Endothelial cell of umbilical vein (primary cell): Measurements from ENCODE around the gene HIVEP3. TPM values are rescaled to one million over a fixed set of nuclear protein-coding genes. Genes with fewer than 3 reads are reported as not detected.

ENCODE experiments used
- BruUV-seq: library from RNA; stranded (reverse); fragments of 400-500 nt; replicated peaks from 2 replicates; lab custom pipeline; 2021; lab: Mats Ljungman, UMichigan
- CTCF ChIA-PET: fragments of 300-600, 350-600 bp; sonication (Branson Sonifier 250); formaldehyde crosslinking; loops from one replicate; lab custom pipeline; 2021; ENCODE audit warnings: antibody characterized with exemption, inconsistent platforms; lab: Charles Lee
- POLR2A ChIA-PET: fragments of 300-600, 350-600 bp; sonication (Branson Sonifier 250); formaldehyde crosslinking; loops from one replicate; lab custom pipeline; 2021; ENCODE audit warnings: antibody characterized with exemption, inconsistent platforms; lab: Charles Lee
- DNase-seq: peaks from one replicate; pipeline ENCODE4 v3.0.0-alpha.2; 2011; ENCODE audit warnings: low read depth, low spot score
- FAIRE-seq: peaks from 2 replicates; lab custom pipeline; 2011; peaks lifted over from hg19 to GRCh38; lab: Jason Lieb, UNC
- H2AFZ ChIP-seq: 2 replicates; pipeline ENCODE4 v1.6.0; 2012; ENCODE audit warnings: low read depth, low read length, control low read depth, inconsistent platforms
- H3K27ac ChIP-seq: 2 replicates; pipeline ENCODE4 v1.5.1; 2011; ENCODE audit warnings: low read depth, mild to moderate bottlenecking, control low read depth, low read length, moderate library complexity; ENCODE audit not compliant: insufficient read depth
- H3K27me3 ChIP-seq, 2 experiments: 2 replicates each; pipeline versions ENCODE4 v1.6.0 to v1.6.1; 2011; ENCODE audit warnings: low read length in 2 of 2, mixed read lengths in 1 of 2; ENCODE audit not compliant: control insufficient read depth in 2 of 2, insufficient read depth in 2 of 2
- H3K36me3 ChIP-seq, 2 experiments: 2 replicates in 1 of 2; 3 replicates in 1 of 2; pipeline ENCODE4 v1.5.1; 2011; ENCODE audit warnings: low read length in 2 of 2, mild to moderate bottlenecking in 1 of 2, moderate library complexity in 1 of 2; ENCODE audit not compliant: control insufficient read depth in 2 of 2, insufficient read depth in 2 of 2; ENCODE audit errors: extremely low read depth in 1 of 2
- H3K4me1 ChIP-seq: 3 replicates; pipeline ENCODE4 v1.5.1; 2011; ENCODE audit warnings: mild to moderate bottlenecking, low read length; ENCODE audit not compliant: control insufficient read depth, insufficient read depth; ENCODE audit errors: extremely low read depth
- H3K4me2 ChIP-seq: 2 replicates; pipeline ENCODE4 v1.6.1; 2011; ENCODE audit warnings: low read length, control low read depth, mixed read lengths; ENCODE audit not compliant: insufficient read depth
- H3K4me3 ChIP-seq, 3 experiments: fragments of 200-600 bp in 1 of 3; sonication (generic), shearing (Covaris generic) in 1 of 3; replicated peaks in 1 of 3; 2 replicates each; pipeline ENCODE4 v1.5.1; 2011 to 2016; ENCODE audit warnings: control low read depth in 3 of 3, low read length in 3 of 3, mild to moderate bottlenecking in 2 of 3, inconsistent platforms in 1 of 3, low read depth in 1 of 3, moderate library complexity in 1 of 3; ENCODE audit not compliant: insufficient read depth in 1 of 3
- H3K79me2 ChIP-seq: 2 replicates; pipeline ENCODE4 v1.6.0; 2012; ENCODE audit warnings: low read length, inconsistent platforms; ENCODE audit not compliant: control insufficient read depth, insufficient read depth
- H3K9ac ChIP-seq: replicated peaks from 2 replicates; pipeline ENCODE3; 2011; ENCODE audit warnings: low read length, control low read depth; ENCODE audit not compliant: insufficient read depth; ENCODE audit errors: extremely low read depth
- H3K9me1 ChIP-seq: replicated peaks from 3 replicates; pipeline ENCODE4 v1.6.0; 2011; ENCODE audit warnings: mild to moderate bottlenecking, low read length; ENCODE audit not compliant: control insufficient read depth, insufficient read depth; ENCODE audit errors: extremely low read depth
- H3K9me3 ChIP-seq: replicated peaks from 2 replicates; pipeline ENCODE4 v1.5.1; 2012; ENCODE audit warnings: low read length, inconsistent platforms; ENCODE audit not compliant: control insufficient read depth, insufficient read depth
- H4K20me1 ChIP-seq: replicated peaks from 2 replicates; pipeline ENCODE3; 2011; ENCODE audit warnings: mild to moderate bottlenecking, low read length; ENCODE audit not compliant: control insufficient read depth, insufficient read depth; ENCODE audit errors: extremely low read depth
- EZH2 ChIP-seq: IDR thresholded peaks from 2 replicates; pipeline ENCODE4 v1.6.1; 2012; ENCODE audit warnings: borderline replicate concordance, low read depth, mild to moderate bottlenecking, moderate library complexity, low read length, inconsistent platforms; ENCODE audit not compliant: severe bottlenecking
- FOS ChIP-seq: IDR thresholded peaks from 2 replicates; pipeline ENCODE4 v1.6.1; 2011; ENCODE audit warnings: mild to moderate bottlenecking, low read length, moderate library complexity, borderline replicate concordance; ENCODE audit not compliant: insufficient read depth
- GATA2 ChIP-seq: IDR thresholded peaks from 2 replicates; pipeline ENCODE4 v1.7.0; 2011; ENCODE audit warnings: low read depth, mild to moderate bottlenecking, moderate library complexity, mixed read lengths, low read length; ENCODE audit not compliant: insufficient read length, insufficient read depth
- JUN ChIP-seq: IDR thresholded peaks from 2 replicates; pipeline ENCODE4 v1.6.1; 2011; ENCODE audit warnings: borderline replicate concordance, low read depth; ENCODE audit not compliant: insufficient read length, insufficient read depth
- POLR2AphosphoS5 ChIP-seq: IDR thresholded peaks from 2 replicates; pipeline ENCODE4 v1.6.1; 2012; ENCODE audit warnings: low read depth, mild to moderate bottlenecking, control low read depth, low read length, moderate library complexity; ENCODE audit not compliant: insufficient read depth
- dilution Hi-C: fragments of 300-500 bp; cut with MboI; formaldehyde crosslinking; loops from one replicate; pipeline ENCODE4 v1.15.0; 2019; ENCODE audit warnings: low sequenced_read_pairs; ENCODE audit not compliant: extremely low pct_ligation_motif_present
- intact Hi-C: fragments of 100-400 bp; cut with micrococcal nuclease; formaldehyde crosslinking; loops from one replicate; pipeline ENCODE4 v1.10.0; 2022
- polyA plus RNA-seq, 4 experiments: library from polyadenylated mRNA; depleted of rRNA in 3 of 4; stranded (reverse) in 3 of 4; unstranded in 1 of 4; fragments of >200 nt; gene quantifications; 2 replicates each; pipeline versions ENCODE4 v1.2.1 to v1.2.3, GENCODE V29; 2011 to 2012; ENCODE audit warnings: missing spikeins in 1 of 4
- total RNA-seq: library from RNA; stranded (reverse); gene quantifications from 2 replicates; pipeline ENCODE4 v1.2.3, GENCODE V29; 2021
- TF ChIP-seq, protein P1 (sequence below), 2 donors: IDR thresholded peaks; 1 replicate in 1 of 2; 2 replicates in 1 of 2; pipeline ENCODE4 v1.5.1; 2011; ENCODE audit warnings: low read length in 2 of 2, mild to moderate bottlenecking in 2 of 2, moderate library complexity in 2 of 2, control low read depth in 1 of 2, inconsistent platforms in 1 of 2, low read depth in 1 of 2; ENCODE audit not compliant: insufficient read depth in 1 of 2; ENCODE audit errors: extremely low read depth in 1 of 2
- TF ChIP-seq, protein P2 (sequence below): IDR thresholded peaks from 2 replicates; pipeline ENCODE4 v1.6.1; 2011; ENCODE audit not compliant: insufficient read depth, insufficient read length

The HIVEP3 gene
- total and polyA plus RNA-seq, 2 donors (not counting 3 experiments of a cell fraction or from before 2014, with no cell fraction given) = 3.4 to 4.0 TPM

GRCh38 chr1:41581216-41582003, 337.3 kb downstream of the HIVEP3 start:
- Histone ChIP-seq H3K27me3 (no peaks in the 10 kb centered on the region), H3K36me3 (no peaks in the 10 kb centered on the region), H3K9ac (no peak overlapping the region), H3K4me2 (no peak overlapping the region), H3K27ac (no peak overlapping the region), H3K79me2 (no peaks in the 10 kb centered on the region), H3K9me1 (no peaks in the 10 kb centered on the region), H3K4me1 (no peaks in the 10 kb centered on the region), H4K20me1 (no peaks in the 10 kb centered on the region), H3K9me3 (no peaks in the 10 kb centered on the region), H3K4me3 (no peak overlapping the region), H2AFZ (no peak overlapping the region)
- intact Hi-C loops = no loop called here
- no peak for DNase-seq
- TF ChIP-seq, protein P1, sequence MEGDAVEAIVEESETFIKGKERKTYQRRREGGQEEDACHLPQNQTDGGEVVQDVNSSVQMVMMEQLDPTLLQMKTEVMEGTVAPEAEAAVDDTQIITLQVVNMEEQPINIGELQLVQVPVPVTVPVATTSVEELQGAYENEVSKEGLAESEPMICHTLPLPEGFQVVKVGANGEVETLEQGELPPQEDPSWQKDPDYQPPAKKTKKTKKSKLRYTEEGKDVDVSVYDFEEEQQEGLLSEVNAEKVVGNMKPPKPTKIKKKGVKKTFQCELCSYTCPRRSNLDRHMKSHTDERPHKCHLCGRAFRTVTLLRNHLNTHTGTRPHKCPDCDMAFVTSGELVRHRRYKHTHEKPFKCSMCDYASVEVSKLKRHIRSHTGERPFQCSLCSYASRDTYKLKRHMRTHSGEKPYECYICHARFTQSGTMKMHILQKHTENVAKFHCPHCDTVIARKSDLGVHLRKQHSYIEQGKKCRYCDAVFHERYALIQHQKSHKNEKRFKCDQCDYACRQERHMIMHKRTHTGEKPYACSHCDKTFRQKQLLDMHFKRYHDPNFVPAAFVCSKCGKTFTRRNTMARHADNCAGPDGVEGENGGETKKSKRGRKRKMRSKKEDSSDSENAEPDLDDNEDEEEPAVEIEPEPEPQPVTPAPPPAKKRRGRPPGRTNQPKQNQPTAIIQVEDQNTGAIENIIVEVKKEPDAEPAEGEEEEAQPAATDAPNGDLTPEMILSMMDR (IDR thresholded peaks at IDR 0.05; ENCODE audit: extremely low read depth in 1 of 2, insufficient read depth in 1 of 2, low read depth in 1 of 2, low read length in 2 of 2) = no peak
- no peak for TF ChIP-seq EZH2
- TF ChIP-seq, protein P2, sequence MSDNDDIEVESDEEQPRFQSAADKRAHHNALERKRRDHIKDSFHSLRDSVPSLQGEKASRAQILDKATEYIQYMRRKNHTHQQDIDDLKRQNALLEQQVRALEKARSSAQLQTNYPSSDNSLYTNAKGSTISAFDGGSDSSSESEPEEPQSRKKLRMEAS = no peak
- TF ChIP-seq FOS = no peak
- TF ChIP-seq POLR2AphosphoS5 = no peak
- no peak for TF ChIP-seq GATA2
- TF ChIP-seq JUN = no peak
- dilution Hi-C loops = no loop called here
- no peak for FAIRE-seq
- no TSS peak for BruUV-seq
- ChIA-PET CTCF (no interaction called here), POLR2A (no interaction called here)
